ENCODE results near the gene PARS2.

PARS2 gene

DNA sequence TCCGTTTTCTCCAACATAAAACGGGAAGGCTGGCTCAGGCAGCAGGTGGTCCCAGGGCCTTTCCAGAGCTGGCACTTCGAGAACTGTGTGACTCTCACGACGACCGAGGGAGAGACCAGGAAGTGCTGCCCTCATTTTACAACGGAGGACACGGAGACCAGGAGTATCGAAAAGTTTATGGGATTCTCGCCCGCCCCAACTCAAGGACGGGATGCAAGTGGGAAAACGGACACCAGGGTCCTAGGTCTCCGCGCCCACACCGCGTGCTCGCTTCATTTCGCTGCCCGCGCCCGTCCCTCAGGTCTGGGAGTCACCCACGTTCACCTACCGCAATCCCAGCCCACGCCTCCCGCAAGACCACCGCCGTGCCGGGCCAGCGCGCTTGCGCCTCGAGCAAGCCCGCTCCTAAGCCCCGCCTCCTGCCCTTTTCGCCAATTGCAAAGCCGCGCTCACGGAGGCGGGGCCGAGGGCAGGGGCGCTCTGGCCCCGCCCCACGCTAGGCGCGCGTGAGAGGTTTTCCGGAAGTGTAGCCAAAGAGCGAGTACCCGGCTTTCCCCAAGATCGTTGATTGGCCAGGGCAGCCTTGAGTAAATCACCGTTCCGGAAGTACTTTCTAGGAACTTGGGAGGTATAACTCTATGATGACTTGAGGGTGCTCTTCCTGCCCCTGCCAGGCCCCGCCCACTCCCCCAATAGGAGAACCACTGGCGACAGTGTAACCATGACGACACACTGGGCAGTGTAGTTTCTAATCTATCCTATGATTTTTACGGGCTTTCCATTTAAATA, at the start of gene PARS2:
Gene PARS2, minus strand, starts transcription at position 391 of the 789 bp plus-strand sequence. CDS start 5,362 bp downstream, outside the sequence.
- H3K4me1 ChIP-seq (ENCODE audit: control insufficient read depth in 1 of 2, insufficient read depth in 2 of 2, low read length in 2 of 2), result peaks cover 9 to 10% of the 10 kb centered on the region in 2 donors
- peak within 1 kb of the TSS; percentile 71 to 89 for H3K9ac ChIP-seq (ENCODE audit: low read depth in 1 of 2, low read length in 2 of 2)
- no peaks in the 10 kb centered on the region for H3K9me3 ChIP-seq (ENCODE audit: control insufficient read depth in 1 of 2, low read length in 2 of 2)
- H3K27ac ChIP-seq (ENCODE audit: low read depth, low read length), result peak within 1 kb of the TSS; percentile 47
- H3K36me3 ChIP-seq (ENCODE audit: control insufficient read depth in 1 of 2, insufficient read depth in 2 of 2, low read length in 2 of 2), result no peaks in the 10 kb centered on the region
- no peaks in the 10 kb centered on the region for H3K27me3 ChIP-seq (ENCODE audit: control insufficient read depth in 1 of 2, insufficient read depth in 2 of 2, low read length in 2 of 2)
- peak within 1 kb of the TSS; percentile 91 to 100 for H3K4me3 ChIP-seq (ENCODE audit: low read depth in 1 of 2, low read length in 2 of 2)

DNA sequence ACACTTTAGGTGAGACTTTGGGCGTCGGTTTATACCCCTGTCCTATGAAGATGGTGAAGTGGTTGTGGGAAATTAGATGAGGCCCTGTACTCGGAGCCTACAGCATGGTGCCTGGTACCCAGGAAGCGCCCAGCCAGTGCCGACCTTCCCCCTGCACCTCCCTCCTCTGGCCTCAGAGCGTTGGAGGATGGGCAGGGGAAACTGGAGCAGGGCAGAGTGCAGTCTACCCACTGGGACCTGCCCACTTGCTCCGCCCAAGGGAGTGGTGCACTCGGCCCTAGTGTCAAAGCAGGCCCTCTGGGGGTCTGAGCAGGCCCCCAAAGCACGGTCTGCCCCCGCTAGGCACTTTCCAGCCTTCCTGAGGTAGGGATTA, 49.8 kb upstream of the PARS2 start:
- Histone ChIP-seq H3K4me1 (ENCODE audit: control insufficient read depth in 1 of 2, insufficient read depth in 2 of 2, low read length in 2 of 2) (peaks cover 33 to 42% of the 10 kb centered on the region in 2 donors), H3K27ac (ENCODE audit: low read depth, low read length) (peak overlapping the region; percentile 72), H3K9ac (ENCODE audit: low read depth in 1 of 2, low read length in 2 of 2) (peak overlapping the region; percentile 58 to 64), H3K27me3 (ENCODE audit: control insufficient read depth in 1 of 2, insufficient read depth in 2 of 2, low read length in 2 of 2) (no peaks in the 10 kb centered on the region), H3K4me3 (ENCODE audit: low read depth in 1 of 2, low read length in 2 of 2) (peak overlapping the region; percentile 42 to 58), H3K36me3 (ENCODE audit: control insufficient read depth in 1 of 2, insufficient read depth in 2 of 2, low read length in 2 of 2) (no peaks in the 10 kb centered on the region), H3K9me3 (ENCODE audit: control insufficient read depth in 1 of 2, low read length in 2 of 2) (no peaks in the 10 kb centered on the region)

DNA sequence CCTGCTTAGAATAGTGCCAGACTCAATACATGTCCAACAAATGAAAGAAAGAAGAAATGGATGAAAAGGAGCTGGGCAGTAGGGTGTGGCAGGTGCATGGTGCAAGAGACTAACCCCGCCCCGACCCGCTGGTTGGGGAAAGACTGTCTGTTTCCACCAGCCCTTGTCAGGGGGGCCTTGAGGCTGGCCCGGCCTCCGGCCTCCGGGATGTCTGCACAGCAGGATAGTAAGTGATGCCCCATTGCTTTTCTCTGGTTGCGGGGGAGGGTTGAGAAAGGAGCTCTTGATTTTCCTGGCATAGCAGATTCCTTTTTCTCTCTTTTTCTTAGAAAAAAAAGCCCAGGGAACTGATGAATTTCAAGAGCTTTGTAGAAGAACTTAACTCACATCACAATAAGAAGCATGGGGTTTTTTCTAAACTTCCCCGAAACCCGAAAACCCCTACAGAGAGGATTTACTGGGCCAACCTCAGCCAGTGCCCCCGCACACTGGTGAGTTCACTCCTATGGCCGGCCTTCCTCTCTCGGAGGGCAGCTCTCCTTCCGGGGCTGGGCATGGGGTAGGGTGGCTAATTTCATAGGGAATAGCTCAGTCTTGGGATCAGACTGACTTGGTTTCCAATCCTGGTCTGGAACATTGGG, 49.3 kb upstream of the PARS2 start:
- Histone ChIP-seq H3K9me3 (ENCODE audit: control insufficient read depth in 1 of 2, low read length in 2 of 2) (no peaks in the 10 kb centered on the region), H3K36me3 (ENCODE audit: control insufficient read depth in 1 of 2, insufficient read depth in 2 of 2, low read length in 2 of 2) (no peaks in the 10 kb centered on the region), H3K27ac (ENCODE audit: low read depth, low read length) (no peak overlapping the region), H3K4me3 (ENCODE audit: low read depth in 1 of 2, low read length in 2 of 2) (peak overlapping the region in 1 of 2 donors; percentile 42), H3K4me1 (ENCODE audit: control insufficient read depth in 1 of 2, insufficient read depth in 2 of 2, low read length in 2 of 2) (peaks cover 35 to 46% of the 10 kb centered on the region in 2 donors), H3K27me3 (ENCODE audit: control insufficient read depth in 1 of 2, insufficient read depth in 2 of 2, low read length in 2 of 2) (no peaks in the 10 kb centered on the region), H3K9ac (ENCODE audit: low read depth in 1 of 2, low read length in 2 of 2) (no peak overlapping the region)

DNA sequence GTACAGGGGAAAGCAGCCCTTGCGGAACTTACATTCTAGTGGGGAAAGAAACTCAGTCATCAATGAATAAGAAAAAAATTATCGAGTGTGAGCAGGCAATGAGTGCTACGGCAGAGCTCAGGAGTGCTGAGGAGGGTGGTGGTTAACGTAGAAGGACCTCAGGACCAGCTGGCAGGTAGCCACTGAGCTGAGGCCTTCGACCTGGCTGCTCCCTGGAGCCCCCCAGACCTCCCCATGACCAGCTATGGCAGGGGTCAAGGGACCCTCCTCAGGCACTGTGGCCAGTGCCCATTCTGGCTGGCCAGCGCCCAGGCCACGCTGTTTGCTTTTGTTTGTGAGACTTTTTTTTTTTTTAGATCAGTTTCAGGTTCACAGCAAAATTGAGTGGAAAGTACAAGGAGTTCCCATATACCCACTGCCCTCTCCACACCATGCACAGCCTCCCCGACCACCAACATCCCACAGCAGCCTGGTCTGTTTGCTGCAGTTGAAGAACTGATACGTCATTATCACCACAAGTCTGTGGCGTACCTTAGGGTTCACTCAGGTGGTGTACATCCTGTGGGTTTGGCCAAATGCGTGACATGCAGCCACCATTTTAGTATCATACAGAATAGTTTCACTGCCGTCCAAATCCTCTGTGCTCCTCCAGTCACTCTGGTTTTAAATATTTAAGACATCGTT, 48.6 kb upstream of the PARS2 start:
- Histone ChIP-seq H3K9ac (ENCODE audit: low read depth in 1 of 2, low read length in 2 of 2) (no peak overlapping the region), H3K9me3 (ENCODE audit: control insufficient read depth in 1 of 2, low read length in 2 of 2) (no peaks in the 10 kb centered on the region), H3K27me3 (ENCODE audit: control insufficient read depth in 1 of 2, insufficient read depth in 2 of 2, low read length in 2 of 2) (no peaks in the 10 kb centered on the region), H3K36me3 (ENCODE audit: control insufficient read depth in 1 of 2, insufficient read depth in 2 of 2, low read length in 2 of 2) (no peaks in the 10 kb centered on the region), H3K4me3 (ENCODE audit: low read depth in 1 of 2, low read length in 2 of 2) (no peak overlapping the region), H3K4me1 (ENCODE audit: control insufficient read depth in 1 of 2, insufficient read depth in 2 of 2, low read length in 2 of 2) (peaks cover 35 to 46% of the 10 kb centered on the region in 2 donors), H3K27ac (ENCODE audit: low read depth, low read length) (no peak overlapping the region)

DNA sequence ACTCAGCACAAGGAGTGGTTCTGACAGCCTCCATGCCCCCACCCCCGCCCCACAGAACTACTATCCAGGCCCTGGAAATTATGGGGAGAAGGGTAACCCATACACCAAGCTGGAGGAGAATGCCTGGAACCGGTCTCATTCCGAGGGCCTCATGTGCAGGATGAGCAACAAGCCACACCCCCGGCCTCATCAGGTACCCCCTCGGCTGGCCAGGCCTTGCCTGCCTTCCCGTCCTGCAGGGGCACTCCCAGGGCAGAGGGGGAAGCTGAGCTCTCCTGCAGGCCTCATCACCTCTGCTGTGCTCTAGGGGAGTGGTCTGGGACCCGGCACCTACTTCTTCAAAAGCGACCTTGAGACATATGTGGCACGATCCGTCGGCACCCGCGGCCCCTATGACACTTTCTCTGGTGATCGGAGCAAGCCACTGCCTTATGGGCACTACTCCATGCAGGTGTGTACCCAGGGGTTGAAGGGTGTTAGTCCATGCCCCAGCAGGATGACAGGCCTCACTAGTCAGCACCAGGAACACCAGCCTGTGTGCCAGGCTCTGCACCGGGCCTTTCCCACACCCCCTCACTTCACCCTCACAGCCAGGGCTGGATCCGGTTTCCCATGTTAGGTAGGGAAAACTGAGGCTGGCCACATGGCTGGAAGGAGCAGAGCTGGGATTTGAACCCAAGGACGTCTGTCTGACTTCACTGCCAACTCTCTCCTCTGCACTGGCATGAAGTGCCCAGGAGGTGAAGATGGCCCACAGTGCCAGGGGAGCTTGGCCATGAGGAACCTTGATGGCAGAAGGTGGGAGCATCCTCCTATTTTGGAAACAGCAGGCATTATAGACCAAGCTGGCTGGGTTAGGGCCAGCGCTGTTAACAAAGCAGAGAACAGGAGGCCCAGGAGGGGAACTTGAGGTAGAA, 47.7 kb upstream of the PARS2 start:
- no peak overlapping the region for H3K27ac ChIP-seq (ENCODE audit: low read depth, low read length)
- no peak overlapping the region for H3K4me3 ChIP-seq (ENCODE audit: low read depth in 1 of 2, low read length in 2 of 2)
- H3K4me1 ChIP-seq (ENCODE audit: control insufficient read depth in 1 of 2, insufficient read depth in 2 of 2, low read length in 2 of 2), result peaks cover 35 to 52% of the 10 kb centered on the region in 2 donors
- H3K27me3 ChIP-seq (ENCODE audit: control insufficient read depth in 1 of 2, insufficient read depth in 2 of 2, low read length in 2 of 2), result no peaks in the 10 kb centered on the region
- no peaks in the 10 kb centered on the region for H3K36me3 ChIP-seq (ENCODE audit: control insufficient read depth in 1 of 2, insufficient read depth in 2 of 2, low read length in 2 of 2)
- no peaks in the 10 kb centered on the region for H3K9me3 ChIP-seq (ENCODE audit: control insufficient read depth in 1 of 2, low read length in 2 of 2)
- no peak overlapping the region for H3K9ac ChIP-seq (ENCODE audit: low read depth in 1 of 2, low read length in 2 of 2)

DNA sequence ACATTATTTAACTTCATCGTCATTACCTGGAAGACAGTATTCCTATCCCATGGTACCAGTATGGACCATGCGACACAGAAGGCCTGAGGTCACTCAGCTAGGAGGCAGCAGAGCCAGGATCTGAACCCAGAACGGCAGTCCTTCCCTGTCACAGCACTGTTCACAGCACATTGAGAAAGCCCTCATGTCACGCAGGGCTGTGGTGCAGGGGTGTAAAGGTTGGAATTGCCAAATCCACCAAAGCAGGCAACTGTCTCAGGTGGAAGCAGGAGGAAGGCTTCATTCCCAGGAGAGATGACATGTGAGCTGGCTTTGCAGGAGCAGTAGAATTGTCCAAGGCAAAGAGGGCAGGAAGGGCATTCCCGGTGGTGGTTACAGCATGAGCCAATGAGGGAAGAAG, 46.7 kb upstream of the PARS2 start:
- H3K9me3 ChIP-seq (ENCODE audit: control insufficient read depth in 1 of 2, low read length in 2 of 2), result no peaks in the 10 kb centered on the region
- H3K27me3 ChIP-seq (ENCODE audit: control insufficient read depth in 1 of 2, insufficient read depth in 2 of 2, low read length in 2 of 2), result no peaks in the 10 kb centered on the region
- H3K4me1 ChIP-seq (ENCODE audit: control insufficient read depth in 1 of 2, insufficient read depth in 2 of 2, low read length in 2 of 2), result peaks cover 35 to 46% of the 10 kb centered on the region in 2 donors
- H3K27ac ChIP-seq (ENCODE audit: low read depth, low read length), result no peak overlapping the region
- H3K4me3 ChIP-seq (ENCODE audit: low read depth in 1 of 2, low read length in 2 of 2), result no peak overlapping the region
- no peaks in the 10 kb centered on the region for H3K36me3 ChIP-seq (ENCODE audit: control insufficient read depth in 1 of 2, insufficient read depth in 2 of 2, low read length in 2 of 2)
- H3K9ac ChIP-seq (ENCODE audit: low read depth in 1 of 2, low read length in 2 of 2), result no peak overlapping the region

DNA sequence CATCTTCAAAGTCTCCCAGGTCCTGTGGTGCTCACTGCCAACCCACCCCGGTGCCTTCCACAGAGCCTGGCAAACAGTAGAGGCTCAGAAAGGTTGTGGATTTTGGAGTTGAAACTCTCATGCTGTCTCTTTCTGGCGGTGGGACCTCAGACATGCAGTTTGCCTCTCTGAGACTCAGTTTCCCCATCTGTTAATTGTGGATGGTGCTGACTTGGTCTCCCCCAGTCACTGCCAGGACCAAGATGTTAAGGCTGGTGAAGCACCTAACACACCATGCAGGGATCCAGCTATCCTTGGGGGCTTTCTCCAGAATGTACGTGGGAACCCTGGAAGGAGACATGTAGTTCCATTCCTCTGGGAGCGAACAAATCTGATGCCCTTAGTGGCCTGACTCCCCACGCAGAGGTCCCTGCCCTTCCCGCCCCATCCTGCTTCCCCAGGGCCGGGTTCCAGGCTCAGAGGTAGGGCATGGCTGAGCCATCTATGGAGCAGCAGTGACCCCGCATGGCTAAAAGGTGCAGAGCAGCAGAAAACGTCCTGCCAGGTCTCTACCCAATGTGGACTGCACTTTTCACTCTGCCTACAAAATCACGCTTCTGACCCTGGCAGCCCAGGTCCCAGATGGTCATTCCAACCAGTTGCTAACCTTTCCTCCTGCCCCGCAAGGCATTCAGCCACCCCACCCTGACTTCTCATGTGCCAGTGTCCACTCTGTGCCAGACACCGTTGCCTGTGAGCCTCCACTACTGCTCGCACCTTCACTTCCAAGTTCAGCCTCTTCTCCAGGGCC, 46.0 kb upstream of the PARS2 start:
- Histone ChIP-seq H3K27ac (ENCODE audit: low read depth, low read length) (no peak overlapping the region), H3K27me3 (ENCODE audit: control insufficient read depth in 1 of 2, insufficient read depth in 2 of 2, low read length in 2 of 2) (no peaks in the 10 kb centered on the region), H3K9me3 (ENCODE audit: control insufficient read depth in 1 of 2, low read length in 2 of 2) (no peaks in the 10 kb centered on the region), H3K36me3 (ENCODE audit: control insufficient read depth in 1 of 2, insufficient read depth in 2 of 2, low read length in 2 of 2) (no peaks in the 10 kb centered on the region), H3K9ac (ENCODE audit: low read depth in 1 of 2, low read length in 2 of 2) (no peak overlapping the region), H3K4me3 (ENCODE audit: low read depth in 1 of 2, low read length in 2 of 2) (no peak overlapping the region), H3K4me1 (ENCODE audit: control insufficient read depth in 1 of 2, insufficient read depth in 2 of 2, low read length in 2 of 2) (peaks cover 37 to 44% of the 10 kb centered on the region in 2 donors)

DNA sequence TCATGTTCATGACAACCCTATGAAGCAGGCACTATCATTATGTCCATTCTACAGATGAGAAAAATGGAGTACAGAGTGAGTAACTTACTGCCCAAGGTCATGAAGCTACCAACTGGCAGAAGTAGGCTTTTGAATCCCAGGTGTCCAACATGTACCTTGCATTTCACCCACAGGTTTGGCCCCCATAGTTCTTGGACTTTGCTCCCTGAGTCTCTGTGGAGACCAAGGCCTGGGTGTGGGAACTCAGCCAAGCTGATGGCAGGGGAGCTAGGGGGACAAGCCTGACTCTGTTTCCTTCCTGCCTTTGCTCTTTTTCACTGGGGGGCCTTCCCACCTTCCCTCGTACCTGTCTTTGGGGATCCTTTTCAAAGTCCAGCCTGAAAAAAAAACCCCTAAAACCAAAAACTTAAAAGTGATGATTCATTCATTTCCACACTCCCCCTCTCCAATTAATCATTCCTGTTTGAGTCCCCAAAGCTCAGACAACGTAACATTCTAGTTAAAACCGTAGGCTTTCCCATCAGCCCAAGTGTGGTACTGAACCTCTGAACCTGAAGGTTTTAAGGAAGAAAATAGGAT, 45.3 kb upstream of the PARS2 start:
- Histone ChIP-seq H3K9ac (ENCODE audit: low read depth in 1 of 2, low read length in 2 of 2) (no peak overlapping the region), H3K9me3 (ENCODE audit: control insufficient read depth in 1 of 2, low read length in 2 of 2) (no peaks in the 10 kb centered on the region), H3K36me3 (ENCODE audit: control insufficient read depth in 1 of 2, insufficient read depth in 2 of 2, low read length in 2 of 2) (no peaks in the 10 kb centered on the region), H3K4me3 (ENCODE audit: low read depth in 1 of 2, low read length in 2 of 2) (no peak overlapping the region), H3K4me1 (ENCODE audit: control insufficient read depth in 1 of 2, insufficient read depth in 2 of 2, low read length in 2 of 2) (peaks cover 37 to 43% of the 10 kb centered on the region in 2 donors), H3K27ac (ENCODE audit: low read depth, low read length) (no peak overlapping the region), H3K27me3 (ENCODE audit: control insufficient read depth in 1 of 2, insufficient read depth in 2 of 2, low read length in 2 of 2) (no peaks in the 10 kb centered on the region)
